Hepatocyte (in vitro differentiated cells): Measurements from ENCODE around the gene NAA15.

ENCODE experiments used
- CTCF ChIP-seq: fragments of 200-600 bp; sonication (generic); IDR thresholded peaks from 2 replicates; pipeline ENCODE4 v1.5.1; 2016; ENCODE audit warnings: antibody characterized with exemption, mild to moderate bottlenecking; ENCODE audit not compliant: poor library complexity
- EZH2 ChIP-seq: fragments of 200-600 bp; sonication (generic); IDR thresholded peaks from 2 replicates; pipeline ENCODE4 v1.6.1; 2016; ENCODE audit warnings: antibody characterized with exemption, mild to moderate bottlenecking, borderline replicate concordance
- EZH2phosphoT487 ChIP-seq: fragments of 200-600 bp; sonication (generic); IDR thresholded peaks from one replicate; pipeline ENCODE4 v1.6.1; 2018; ENCODE audit warnings: antibody characterized with exemption, mild to moderate bottlenecking, low read depth, moderate library complexity; ENCODE audit not compliant: unreplicated experiment, severe bottlenecking

DNA sequence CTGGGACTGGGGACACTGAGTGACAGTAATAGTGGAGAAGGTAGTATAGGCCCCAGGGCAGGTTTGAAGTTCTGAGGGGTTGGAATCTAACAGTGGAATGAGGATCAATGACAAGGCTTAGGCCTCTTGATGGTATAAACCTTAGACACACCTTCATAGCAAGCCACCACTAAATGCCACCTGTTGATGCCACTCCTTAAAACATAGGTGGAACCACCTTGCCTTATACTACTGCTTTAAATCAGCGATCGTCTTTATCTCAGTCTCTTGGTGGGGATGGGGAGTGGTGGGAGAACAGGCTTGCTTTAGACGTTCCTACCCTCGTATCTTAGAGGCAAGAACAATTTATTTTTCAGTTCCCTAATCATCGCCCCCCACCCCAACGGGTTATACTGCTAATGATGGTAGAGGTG, 153.8 kb downstream of the NAA15 start:
- TF ChIP-seq CTCF (no peak), EZH2 (no peak), EZH2phosphoT487 (no peak)
